SH-SY5Y (cell line): ENCODE measurements around the gene DPEP2NB.

Experiments used
- GATA2 ChIP-seq: IDR thresholded peaks from 2 replicates; pipeline ENCODE4 v1.6.1; 2011; ENCODE audit warnings: mild to moderate bottlenecking, low read depth, low read length
- GATA3 ChIP-seq: IDR thresholded peaks from 2 replicates; pipeline ENCODE4 v1.6.1; 2011; ENCODE audit warnings: low read depth, mild to moderate bottlenecking, low read length, moderate library complexity

GRCh38 chr16:67966549-67967182 lies 49.0 kb downstream of the DPEP2NB start:
- no peak for TF ChIP-seq GATA2
- no peak for TF ChIP-seq GATA3
